Gastrocnemius medialis (tissue), 4 donors: ENCODE measurements around the gene ZNF516. TPM values are rescaled to one million over a fixed set of nuclear protein-coding genes. Genes with fewer than 3 reads are reported as not detected.

Experiments used
- ATAC-seq, 2 donors: fragments of 150-250 bp; one replicate each; pipeline ENCODE4 v1.9.1; 2016
- DNase-seq, 2 donors: peaks; one replicate each; pipeline ENCODE4 v3.0.0-alpha.2; 2019
- H3K27ac ChIP-seq, 4 donors: fragments of 200-600 bp; sonication (generic); 1 replicate in 1 of 4; 2 replicates in 3 of 4; pipeline ENCODE4 v1.5.1; 2016 to 2018; ENCODE audit warnings: mild to moderate bottlenecking in 2 of 4, moderate library complexity in 1 of 4
- H3K27me3 ChIP-seq, 3 donors: fragments of 200-600 bp; sonication (generic) in 2 of 3; 1 replicate in 1 of 3; 2 replicates in 2 of 3; pipeline versions ENCODE4 v1.5.1 to v1.6.0; 2016 to 2019; ENCODE audit warnings: mild to moderate bottlenecking in 1 of 3, moderate library complexity in 1 of 3
- H3K36me3 ChIP-seq, 2 donors: fragments of 200-600 bp; sonication (generic) in 1 of 2; one replicate each; pipeline ENCODE4 v1.5.1; 2017 to 2018
- H3K4me1 ChIP-seq, 2 donors: fragments of 200-600 bp; sonication (generic) in 1 of 2; one replicate each; pipeline ENCODE4 v1.5.1; 2016 to 2017; ENCODE audit warnings: mild to moderate bottlenecking in 2 of 2
- H3K4me3 ChIP-seq, 4 donors: fragments of 200-600 bp; sonication (generic) in 3 of 4; 1 replicate in 1 of 4; 2 replicates in 3 of 4; pipeline ENCODE4 v1.5.1; 2016 to 2019; ENCODE audit warnings: mild to moderate bottlenecking in 2 of 4
- H3K9me3 ChIP-seq, 3 donors: fragments of 200-600 bp; sonication (generic) in 2 of 3; 1 replicate in 1 of 3; 2 replicates in 2 of 3; pipeline ENCODE4 v1.5.1; 2016 to 2019
- POLR2A ChIP-seq, 2 donors: fragments of 450-650 bp; IDR thresholded peaks; one replicate each; pipeline ENCODE4 v1.6.1; 2017; ENCODE audit warnings: antibody characterized with exemption in 2 of 2, mild to moderate bottlenecking in 2 of 2, moderate library complexity in 2 of 2
- in situ Hi-C, 4 donors: fragments of 200-750 bp; cut with MboI; loops; one replicate each; pipeline versions ENCODE4 v1.15.0 to v1.8.0; 2017; ENCODE audit warnings: low sequenced_read_pairs in 4 of 4
- intact Hi-C: fragments of 100-400 bp; cut with DNase I; formaldehyde crosslinking; loops from one replicate; pipeline ENCODE4 v1.15.1; 2023; ENCODE audit warnings: low total_unique reads
- total RNA-seq, 4 donors: library from RNA; depleted of rRNA; stranded (reverse); fragments of >200 nt; gene quantifications; one replicate each; pipeline versions ENCODE4 v1.1.0 to v1.2.3, GENCODE V29; 2016
- TF ChIP-seq, protein P1 (sequence below), 5 experiments: fragments of 450-650 bp in 3 of 5; fragments of 200-600 bp in 2 of 5; sonication (generic) in 2 of 5; IDR thresholded peaks in 4 of 5; conservative IDR thresholded peaks in 1 of 5; 1 replicate in 4 of 5; 2 replicates in 1 of 5; pipeline ENCODE4 v1.5.1; 2016 to 2019; ENCODE audit warnings: antibody characterized with exemption in 5 of 5, mild to moderate bottlenecking in 3 of 5, moderate library complexity in 3 of 5

ZNF516 gene
- total RNA-seq, 4 donors from 2014 or later = 8.4 to 19.3 (median 12.4) TPM

DNA sequence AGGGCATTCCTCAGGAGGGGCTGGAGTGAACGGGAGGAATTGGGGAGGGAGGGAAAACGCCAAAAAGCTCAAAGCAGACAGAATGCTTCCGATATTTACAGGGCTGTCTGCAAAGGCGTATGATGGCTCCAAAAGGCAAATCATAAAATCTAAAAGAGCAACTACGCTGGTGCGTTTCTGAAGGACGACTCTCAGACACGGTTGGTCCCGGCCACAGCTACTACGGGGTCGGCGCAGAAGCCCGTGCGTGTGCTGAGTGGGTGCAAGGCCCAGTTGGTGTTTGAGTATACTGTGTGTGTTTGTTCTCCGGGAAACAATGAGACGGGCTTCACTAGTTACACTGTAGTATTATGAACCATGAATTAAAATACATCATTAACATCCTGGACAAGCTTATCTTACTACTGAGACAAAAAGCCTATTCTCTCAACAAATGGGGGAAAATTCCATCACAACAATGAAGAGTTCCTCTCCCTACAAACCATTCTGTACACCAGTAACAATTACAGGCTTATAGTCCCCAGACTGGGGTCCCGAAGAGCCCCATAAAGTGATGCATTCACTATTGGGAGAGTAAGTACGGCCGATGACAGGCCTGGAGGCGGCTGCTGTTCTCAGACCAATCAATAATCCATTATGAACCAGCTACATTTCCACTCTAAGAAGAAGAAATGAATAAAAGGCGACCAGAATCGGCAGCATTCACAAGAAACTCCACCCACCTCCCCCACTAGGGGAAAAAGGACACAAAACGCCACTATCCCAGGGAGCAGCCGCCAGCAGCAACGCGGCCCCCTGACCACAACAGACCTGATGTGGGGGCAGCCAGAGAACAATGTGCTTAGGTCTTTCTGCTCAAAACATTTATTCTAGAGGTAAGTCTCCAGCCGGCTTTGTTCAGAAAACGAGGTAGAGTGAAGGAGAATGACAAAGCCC lies 43.4 kb downstream of the ZNF516 start:
- Histone ChIP-seq H3K27me3 (no peaks in the 10 kb centered on the region), H3K9me3 (no peaks in the 10 kb centered on the region), H3K36me3 (no peaks in the 10 kb centered on the region), H3K4me1 (peaks cover 66 to 72% of the 10 kb centered on the region in 2 donors), H3K4me3 (peak overlapping the region; percentile 70 to 85 (median 76)), H3K27ac (peak overlapping the region; percentile 85 to 92 (median 92))
- ATAC-seq (peak; percentile 39 to 56), DNase-seq (peak in 1 of 2 donors; percentile 12)
- TF ChIP-seq, protein P1, sequence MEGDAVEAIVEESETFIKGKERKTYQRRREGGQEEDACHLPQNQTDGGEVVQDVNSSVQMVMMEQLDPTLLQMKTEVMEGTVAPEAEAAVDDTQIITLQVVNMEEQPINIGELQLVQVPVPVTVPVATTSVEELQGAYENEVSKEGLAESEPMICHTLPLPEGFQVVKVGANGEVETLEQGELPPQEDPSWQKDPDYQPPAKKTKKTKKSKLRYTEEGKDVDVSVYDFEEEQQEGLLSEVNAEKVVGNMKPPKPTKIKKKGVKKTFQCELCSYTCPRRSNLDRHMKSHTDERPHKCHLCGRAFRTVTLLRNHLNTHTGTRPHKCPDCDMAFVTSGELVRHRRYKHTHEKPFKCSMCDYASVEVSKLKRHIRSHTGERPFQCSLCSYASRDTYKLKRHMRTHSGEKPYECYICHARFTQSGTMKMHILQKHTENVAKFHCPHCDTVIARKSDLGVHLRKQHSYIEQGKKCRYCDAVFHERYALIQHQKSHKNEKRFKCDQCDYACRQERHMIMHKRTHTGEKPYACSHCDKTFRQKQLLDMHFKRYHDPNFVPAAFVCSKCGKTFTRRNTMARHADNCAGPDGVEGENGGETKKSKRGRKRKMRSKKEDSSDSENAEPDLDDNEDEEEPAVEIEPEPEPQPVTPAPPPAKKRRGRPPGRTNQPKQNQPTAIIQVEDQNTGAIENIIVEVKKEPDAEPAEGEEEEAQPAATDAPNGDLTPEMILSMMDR (IDR thresholded peaks at IDR 0.05 in 4 of 5, conservative IDR thresholded peaks at IDR 0.05 in 1 of 5) = peak in 1 of 5 experiments; percentile 25
- TF ChIP-seq POLR2A (IDR thresholded peaks at IDR 0.05) = no peak
- in situ Hi-C loops = no loop called here
- intact Hi-C loops = loop anchor here (1.0 to 10.0 kb wide), 5 partner anchors 25 to 1247 kb away; partner anchors contain the start of gene PTGR3

DNA sequence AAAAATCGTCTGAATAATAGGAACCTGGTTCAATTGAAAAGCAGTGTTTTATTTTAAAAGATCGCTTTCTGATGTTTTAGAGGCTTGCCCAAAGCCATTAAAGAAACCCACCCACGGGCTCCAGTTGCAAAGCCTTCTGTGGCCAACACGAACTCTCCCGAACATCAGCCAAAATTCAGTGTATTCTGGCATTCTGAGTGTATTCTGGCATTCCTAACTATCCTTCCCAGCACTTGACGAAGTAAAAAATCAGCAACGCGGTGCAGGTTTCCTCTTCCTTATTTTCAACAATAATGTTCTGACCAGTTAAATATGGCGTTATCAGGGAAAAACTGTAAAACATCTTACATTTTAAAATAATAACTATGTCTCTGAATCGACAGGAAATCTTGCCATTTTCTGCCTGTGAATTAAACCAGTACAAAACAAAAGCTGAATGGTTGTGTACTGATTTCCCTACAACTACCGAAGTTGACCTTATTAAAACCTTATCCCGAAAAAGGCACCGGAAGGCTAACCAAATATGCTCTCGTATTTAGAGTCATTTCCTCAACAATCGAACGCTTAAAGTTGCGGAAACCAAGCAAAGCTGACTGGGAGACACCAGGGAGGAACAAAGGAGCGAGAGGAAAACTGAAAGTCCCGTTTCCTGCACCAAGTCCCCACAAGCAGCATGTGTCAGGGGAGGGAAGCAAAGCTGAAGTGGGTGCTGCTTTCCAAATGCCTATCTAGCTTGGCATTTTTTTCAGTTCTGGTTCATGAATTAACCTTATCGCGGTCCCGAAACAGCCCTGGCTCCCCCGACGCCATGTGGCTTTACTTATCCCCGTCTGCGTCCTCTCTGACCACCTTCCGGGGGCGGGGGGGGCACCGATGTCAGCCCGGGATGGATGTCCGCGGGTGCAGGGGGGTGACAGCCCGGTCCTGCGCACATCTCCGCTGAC lies 44.3 kb downstream of the ZNF516 start:
- H3K4me3 ChIP-seq = peak overlapping the region; percentile 70 to 85 (median 76)
- intact Hi-C loops = loop anchor here (2.0 to 10.0 kb wide), 4 partner anchors 26 to 1246 kb away; partner anchors contain the start of gene PTGR3
- peaks cover 66 to 72% of the 10 kb centered on the region in 2 donors for H3K4me1 ChIP-seq
- no peaks in the 10 kb centered on the region for H3K9me3 ChIP-seq
- TF ChIP-seq POLR2A (IDR thresholded peaks at IDR 0.05) = peak; percentile 26 to 51
- TF ChIP-seq, protein P1 (IDR thresholded peaks at IDR 0.05 in 4 of 5, conservative IDR thresholded peaks at IDR 0.05 in 1 of 5) = no peak
- peak overlapping the region; percentile 85 to 92 (median 92) for H3K27ac ChIP-seq
- peak; percentile 55 to 77 for DNase-seq
- no peaks in the 10 kb centered on the region for H3K36me3 ChIP-seq
- peak; percentile 51 to 64 for ATAC-seq
- H3K27me3 ChIP-seq = no peaks in the 10 kb centered on the region
- in situ Hi-C loops = no loop called here

DNA sequence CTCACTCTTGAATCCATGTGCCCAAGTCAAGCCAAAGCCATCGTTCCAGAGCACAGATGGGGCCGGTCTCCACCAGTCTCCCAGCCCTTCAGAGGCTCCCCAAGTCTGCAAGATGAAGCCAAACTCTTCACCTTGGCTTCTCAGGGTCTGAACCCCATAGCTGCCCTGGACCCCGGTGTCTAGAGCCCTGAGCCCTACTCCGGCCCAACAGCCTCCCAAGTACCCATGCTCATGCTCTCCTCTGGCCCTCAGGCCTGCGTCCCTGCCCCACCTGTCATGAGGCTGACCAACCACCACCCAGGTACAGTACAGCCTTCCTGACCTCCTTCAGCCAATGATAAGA lies 46.0 kb downstream of the ZNF516 start:
- in situ Hi-C loops = no loop called here
- no peak overlapping the region for H3K4me3 ChIP-seq
- no peaks in the 10 kb centered on the region for H3K36me3 ChIP-seq
- TF ChIP-seq POLR2A (IDR thresholded peaks at IDR 0.05) = no peak
- TF ChIP-seq, protein P1 (IDR thresholded peaks at IDR 0.05 in 4 of 5, conservative IDR thresholded peaks at IDR 0.05 in 1 of 5) = no peak
- ATAC-seq (no peak), DNase-seq (peak in 1 of 2 donors; percentile 14)
- H3K4me1 ChIP-seq = peaks cover 56 to 72% of the 10 kb centered on the region in 2 donors
- H3K27me3 ChIP-seq = no peaks in the 10 kb centered on the region
- intact Hi-C loops = no loop called here
- no peaks in the 10 kb centered on the region for H3K9me3 ChIP-seq
- H3K27ac ChIP-seq = peak overlapping the region; percentile 61 to 92 (median 92)

DNA sequence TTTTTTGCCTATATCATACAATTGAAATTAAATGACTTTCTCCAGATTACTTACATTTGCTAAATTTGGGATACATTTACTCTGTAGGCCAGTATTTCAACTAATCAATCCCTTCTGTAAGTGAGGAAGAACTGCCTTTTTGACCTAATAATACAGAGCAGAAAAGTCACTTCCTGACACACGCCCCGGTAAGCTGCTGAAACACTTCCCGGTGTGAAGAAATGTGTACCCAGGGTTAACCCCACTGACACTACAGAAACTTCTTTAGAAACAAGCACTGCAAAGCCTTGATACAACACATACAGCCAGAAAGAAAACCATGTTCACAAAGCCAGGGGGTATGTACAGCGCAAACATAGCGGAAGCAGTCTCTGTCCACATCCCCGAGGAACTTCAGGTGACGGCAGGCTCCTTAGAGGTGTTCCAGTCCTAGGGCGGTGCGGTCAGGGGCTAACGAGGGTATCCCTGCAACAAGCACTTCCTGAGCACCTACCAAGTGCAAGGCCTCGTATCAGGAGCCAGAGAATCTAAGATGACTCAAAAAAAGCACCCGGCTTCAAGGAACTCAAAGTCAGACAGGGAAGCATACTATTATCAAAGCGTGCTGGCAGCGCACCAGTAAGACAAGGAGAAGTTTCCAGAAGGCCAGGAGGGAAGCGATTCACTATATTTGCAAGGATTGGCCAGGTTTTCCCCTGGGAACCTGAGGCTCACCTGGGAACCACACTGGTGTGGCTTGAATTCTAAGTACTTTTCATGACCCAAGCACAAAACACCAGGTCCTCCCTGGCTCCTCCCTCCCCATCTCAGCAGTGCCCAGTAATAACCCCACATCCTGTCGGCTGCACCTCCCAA lies 46.6 kb downstream of the ZNF516 start:
- no peaks in the 10 kb centered on the region for H3K9me3 ChIP-seq
- peaks cover 50 to 66% of the 10 kb centered on the region in 2 donors for H3K4me1 ChIP-seq
- ATAC-seq = no peak
- DNase-seq = peak in 1 of 2 donors; percentile 11
- intact Hi-C loops (no loop called here), in situ Hi-C loops (no loop called here)
- H3K27ac ChIP-seq = peak overlapping the region; percentile 61 to 92 (median 92)
- H3K27me3 ChIP-seq = no peaks in the 10 kb centered on the region
- TF ChIP-seq, protein P1 (IDR thresholded peaks at IDR 0.05 in 4 of 5, conservative IDR thresholded peaks at IDR 0.05 in 1 of 5) = no peak
- no peak for TF ChIP-seq POLR2A (IDR thresholded peaks at IDR 0.05)
- H3K4me3 ChIP-seq = no peak overlapping the region
- H3K36me3 ChIP-seq = no peaks in the 10 kb centered on the region
